GM23248 (cell line): ENCODE measurements around the gene RBM22. TPM values are rescaled to one million over a fixed set of nuclear protein-coding genes. Genes with fewer than 3 reads are reported as not detected.

Experiments
- DNase-seq: peaks from one replicate; pipeline ENCODE4 v3.0.0-alpha.2; 2015
- H2AFZ ChIP-seq: fragments of 200-600 bp; sonication (generic); 2 replicates; pipeline ENCODE4 v1.6.1; 2016; ENCODE audit warnings: antibody characterized with exemption
- H3F3A ChIP-seq: fragments of 200-600 bp; sonication (generic); 2 replicates; pipeline ENCODE4 v1.6.1; 2016; ENCODE audit warnings: mild to moderate bottlenecking, antibody characterized with exemption, mixed run types; ENCODE audit not compliant: insufficient read depth
- H3K27ac ChIP-seq: fragments of 200-600 bp; sonication (generic); 2 replicates; pipeline ENCODE4 v1.5.1; 2016; ENCODE audit warnings: mild to moderate bottlenecking
- H3K27me3 ChIP-seq: fragments of 200-600 bp; sonication (generic); replicated peaks from 2 replicates; pipeline ENCODE4 v1.6.1; 2016; ENCODE audit warnings: mild to moderate bottlenecking; ENCODE audit not compliant: insufficient read depth
- H3K36me3 ChIP-seq: fragments of 200-600 bp; sonication (generic); 2 replicates; pipeline ENCODE4 v1.6.1; 2016; ENCODE audit warnings: low read depth, mild to moderate bottlenecking
- H3K4me1 ChIP-seq: fragments of 200-600 bp; sonication (generic); 2 replicates; pipeline ENCODE4 v1.6.1; 2016; ENCODE audit warnings: mild to moderate bottlenecking; ENCODE audit not compliant: insufficient read depth
- H3K4me2 ChIP-seq: fragments of 200-600 bp; sonication (generic); one replicate; pipeline ENCODE4 v1.6.1; 2016; ENCODE audit warnings: mild to moderate bottlenecking; ENCODE audit not compliant: unreplicated experiment
- H3K4me3 ChIP-seq: fragments of 200-600 bp; sonication (generic); 2 replicates; pipeline ENCODE4 v1.5.1; 2016; ENCODE audit warnings: mild to moderate bottlenecking
- H3K79me2 ChIP-seq: fragments of 200-600 bp; sonication (generic); 2 replicates; pipeline ENCODE4 v1.6.1; 2016; ENCODE audit warnings: mild to moderate bottlenecking; ENCODE audit not compliant: insufficient read depth
- H3K9ac ChIP-seq: fragments of 200-600 bp; sonication (generic); 2 replicates; pipeline ENCODE4 v1.6.1; 2016; ENCODE audit warnings: mild to moderate bottlenecking
- H3K9me2 ChIP-seq: fragments of 200-600 bp; sonication (generic); 2 replicates; pipeline ENCODE4 v1.6.1; 2016; ENCODE audit warnings: mixed run types, mild to moderate bottlenecking, moderate library complexity; ENCODE audit not compliant: insufficient read depth
- H3K9me3 ChIP-seq: fragments of 200-600 bp; sonication (generic); one replicate; pipeline ENCODE4 v1.6.1; 2017; ENCODE audit warnings: low read depth
- H4K20me1 ChIP-seq: fragments of 200-600 bp; sonication (generic); 2 replicates; pipeline ENCODE4 v1.6.0; 2016; ENCODE audit not compliant: insufficient read depth
- EZH2 ChIP-seq: fragments of 200-600 bp; sonication (generic); IDR thresholded peaks from 2 replicates; pipeline ENCODE4 v1.6.1; 2018; ENCODE audit warnings: antibody characterized with exemption, mild to moderate bottlenecking; ENCODE audit not compliant: insufficient read depth, poor library complexity, severe bottlenecking
- EZH2phosphoT487 ChIP-seq: fragments of 200-600 bp; sonication (generic); IDR thresholded peaks from 2 replicates; pipeline ENCODE4 v1.6.1; 2018; ENCODE audit warnings: antibody characterized with exemption, moderate library complexity, mild to moderate bottlenecking, low read depth; ENCODE audit not compliant: insufficient read depth
- WGBS, 2 experiments: methylation state at CpG; one replicate each; pipeline ENCODE4 v1.1.6; 2015 to 2017; ENCODE audit warnings: low lambda C conversion rate in 2 of 2, low coverage in 1 of 2; ENCODE audit errors: missing lambda C conversion rate in 2 of 2; 5-methylcytosine and 5-hydroxymethylcytosine counted together
- in situ Hi-C: fragments of 300-500 bp; cut with MboI; formaldehyde crosslinking; loops from 2 replicates; pipeline ENCODE4 v1.15.0; 2020
- polyA plus RNA-seq: library from polyadenylated mRNA; unstranded; fragments of >200 nt; fragmentation: Nextera tagmentation; extraction: Ambion mirVana; gene quantifications from 2 replicates; pipeline ENCODE4 v1.2.1, GENCODE V29; 2016
- total RNA-seq: library from RNA; depleted of rRNA; stranded (reverse); fragments of >200 nt; shearing (Covaris generic); gene quantifications from 2 replicates; pipeline ENCODE4 v1.2.3, GENCODE V29; 2014

RBM22 gene
- total and polyA plus RNA-seq, 2 experiments from 2014 or later = 24.6 to 35.5 TPM

GRCh38 chr5:150661086-150661485, 39.8 kb downstream of the RBM22 start, which contains the start of gene MYOZ3:
Gene MYOZ3, plus strand, starts transcription at chr5:150661251. Its CDS starts 1,691 bp downstream, at chr5:150662942.
- 0 out of 2 replicates have a peak, but pooled peaks cover 2% of the 10 kb centered on the region for H3K4me1 ChIP-seq
- 49 to 57% methylated on average over 7 of the region's 7 CpGs for WGBS, 2 experiments
- in situ Hi-C loops = no loop called here
- H3K9ac ChIP-seq = no peak within 1 kb of the TSS
- no peak within 1 kb of the TSS for H3K27ac ChIP-seq
- no peak within 1 kb of the TSS for H2AFZ ChIP-seq
- TF ChIP-seq EZH2 (no peak), EZH2phosphoT487 (no peak)
- H3K9me3 ChIP-seq = no peaks in the 10 kb centered on the region
- H3K4me2 ChIP-seq = no peak within 1 kb of the TSS
- no peaks in the 10 kb centered on the region for H3K9me2 ChIP-seq
- no peak within 1 kb of the TSS for H3K4me3 ChIP-seq
- no peaks in the 10 kb centered on the region for H3K27me3 ChIP-seq
- H4K20me1 ChIP-seq = no peaks in the 10 kb centered on the region
- no peak for DNase-seq
- no peaks in the 10 kb centered on the region for H3K36me3 ChIP-seq
- no peaks in the 10 kb centered on the region for H3K79me2 ChIP-seq
- 0 out of 2 replicates have a peak, but pooled peaks cover 5% of the 10 kb centered on the region for H3F3A ChIP-seq

GRCh38 chr5:150660108-150660831, 40.6 kb downstream of the RBM22 start:
- no peak overlapping the region for H3K27ac ChIP-seq
- 0 out of 2 replicates have a peak, but pooled peaks cover 5% of the 10 kb centered on the region for H3F3A ChIP-seq
- TF ChIP-seq EZH2 (no peak), EZH2phosphoT487 (no peak)
- 56 to 57% methylated on average over 4 of the region's 4 CpGs for WGBS, 2 experiments
- H3K36me3 ChIP-seq = no peaks in the 10 kb centered on the region
- no peaks in the 10 kb centered on the region for H3K9me3 ChIP-seq
- no peak overlapping the region for H2AFZ ChIP-seq
- H3K4me2 ChIP-seq = no peak overlapping the region
- no peak overlapping the region for H3K4me3 ChIP-seq
- no peaks in the 10 kb centered on the region for H3K27me3 ChIP-seq
- H4K20me1 ChIP-seq = no peaks in the 10 kb centered on the region
- in situ Hi-C loops = no loop called here
- DNase-seq = no peak
- H3K79me2 ChIP-seq = no peaks in the 10 kb centered on the region
- no peaks in the 10 kb centered on the region for H3K9me2 ChIP-seq
- H3K9ac ChIP-seq = no peak overlapping the region
- H3K4me1 ChIP-seq = 0 out of 2 replicates have a peak, but pooled peaks cover 4% of the 10 kb centered on the region

- Histone ChIP-seq H4K20me1 (no peaks in the 10 kb centered on the region), H3K9ac (no peak overlapping the region), H3K4me1 (0 out of 2 replicates have a peak, but pooled peaks cover 4% of the 10 kb centered on the region), H3K79me2 (no peaks in the 10 kb centered on the region), H3K9me3 (no peaks in the 10 kb centered on the region), H3F3A (0 out of 2 replicates have a peak, but pooled peaks cover 5% of the 10 kb centered on the region), H3K27ac (no peak overlapping the region), H3K36me3 (no peaks in the 10 kb centered on the region), H3K4me3 (no peak overlapping the region), H3K9me2 (no peaks in the 10 kb centered on the region), H3K27me3 (no peaks in the 10 kb centered on the region), H2AFZ (no peak overlapping the region), H3K4me2 (no peak overlapping the region)
- 78 to 85% methylated on average over 9 to 11 of the region's 11 CpGs for WGBS, 2 experiments
- in situ Hi-C loops = no loop called here
- no peak for DNase-seq
- TF ChIP-seq EZH2 (no peak), EZH2phosphoT487 (no peak)
These were observed 41.3 kb downstream of the RBM22 start for GRCh38 chr5:150659360-150660107.

DNA sequence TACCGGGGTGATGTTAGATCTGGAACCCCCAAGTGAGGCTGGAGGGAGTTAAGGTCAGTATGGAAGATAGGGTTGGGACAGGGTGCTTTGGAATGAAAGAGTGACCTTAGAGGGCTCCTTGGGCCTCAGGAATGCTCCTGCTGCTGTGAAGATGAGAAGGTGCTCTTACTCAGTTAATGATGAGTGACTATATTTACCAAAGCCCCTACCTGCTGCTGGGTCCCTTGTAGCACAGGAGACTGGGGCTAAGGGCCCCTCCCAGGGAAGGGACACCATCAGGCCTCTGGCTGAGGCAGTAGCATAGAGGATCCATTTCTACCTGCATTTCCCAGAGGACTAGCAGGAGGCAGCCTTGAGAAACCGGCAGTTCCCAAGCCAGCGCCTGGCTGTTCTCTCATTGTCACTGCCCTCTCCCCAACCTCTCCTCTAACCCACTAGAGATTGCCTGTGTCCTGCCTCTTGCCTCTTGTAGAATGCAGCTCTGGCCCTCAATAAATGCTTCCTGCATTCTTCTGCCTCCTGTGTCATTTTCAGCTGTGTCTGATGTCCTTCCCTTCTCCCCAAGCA, 42.1 kb downstream of the RBM22 start:
- no peaks in the 10 kb centered on the region for H3K79me2 ChIP-seq
- no peaks in the 10 kb centered on the region for H4K20me1 ChIP-seq
- no peak overlapping the region for H3K4me2 ChIP-seq
- no peaks in the 10 kb centered on the region for H3K9me2 ChIP-seq
- no peaks in the 10 kb centered on the region for H3K27me3 ChIP-seq
- no peak overlapping the region for H3K9ac ChIP-seq
- 75 to 83% methylated on average over 3 of the region's 3 CpGs for WGBS, 2 experiments
- in situ Hi-C loops = no loop called here
- no peak overlapping the region for H3K27ac ChIP-seq
- no peak for DNase-seq
- TF ChIP-seq EZH2 = no peak
- TF ChIP-seq EZH2phosphoT487 = no peak
- no peak overlapping the region for H3K4me3 ChIP-seq
- no peaks in the 10 kb centered on the region for H3K36me3 ChIP-seq
- no peak overlapping the region for H2AFZ ChIP-seq
- 0 out of 2 replicates have a peak, but pooled peaks cover 4% of the 10 kb centered on the region for H3K4me1 ChIP-seq
- no peaks in the 10 kb centered on the region for H3K9me3 ChIP-seq
- 0 out of 2 replicates have a peak, but pooled peaks cover 8% of the 10 kb centered on the region for H3F3A ChIP-seq
